ENCODE measurements around the gene MDM2.

DNA sequence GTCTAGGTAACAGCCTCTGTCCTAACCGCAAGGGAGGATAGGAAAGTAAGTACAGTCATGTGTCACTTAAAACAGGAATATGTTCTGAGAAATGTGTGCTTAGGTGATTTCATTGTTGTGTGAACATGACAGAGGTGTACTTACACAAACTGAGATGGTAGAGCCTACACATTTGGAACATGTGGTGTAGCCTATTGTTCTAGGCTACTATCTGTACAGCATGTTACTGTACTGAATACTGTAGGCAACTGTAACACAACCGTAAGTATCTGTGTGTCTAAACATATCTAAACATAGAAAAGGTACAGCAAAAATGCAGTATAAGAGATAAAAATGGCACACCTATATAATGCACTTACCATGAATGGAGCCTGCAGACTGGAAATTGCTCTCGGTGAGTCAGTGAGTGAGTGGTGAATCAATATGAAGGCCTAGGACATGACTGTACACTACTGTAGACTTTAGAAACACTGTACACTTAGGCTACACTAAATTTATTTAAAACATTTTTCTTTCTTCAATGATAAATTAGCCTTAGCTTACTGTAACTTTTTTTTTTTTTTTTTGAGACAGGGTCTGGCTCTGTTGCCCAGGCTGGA is 13.2 kb upstream of the MDM2 start:
- TF ChIP-seq KDM1A (IDR thresholded peaks at IDR 0.05; ENCODE audit: borderline replicate concordance, low read length) (no peak), RAD21 (IDR thresholded peaks at IDR 0.05 in 1 of 2, conservative IDR thresholded peaks at IDR 0.05 in 1 of 2; ENCODE audit: low read depth in 2 of 2, low read length in 2 of 2) (no peak), POLR2A (IDR thresholded peaks at IDR 0.05; ENCODE audit: control extremely low read depth in 1 of 2, low read depth in 2 of 2, low read length in 2 of 2) (no peak), CHD2 (IDR thresholded peaks at IDR 0.05; ENCODE audit: low read length) (no peak), BCL11A (IDR thresholded peaks at IDR 0.05; ENCODE audit: low read depth in 2 of 2, low read length in 2 of 2) (no peak), TAF1 (IDR thresholded peaks at IDR 0.05; ENCODE audit: low read depth, low read length) (no peak), NRF1 (IDR thresholded peaks at IDR 0.05; ENCODE audit: low read depth, low read length) (no peak), GABPA (IDR thresholded peaks at IDR 0.05; ENCODE audit: borderline replicate concordance, insufficient read depth, low read length) (no peak)
- TF ChIP-seq, protein P1, sequence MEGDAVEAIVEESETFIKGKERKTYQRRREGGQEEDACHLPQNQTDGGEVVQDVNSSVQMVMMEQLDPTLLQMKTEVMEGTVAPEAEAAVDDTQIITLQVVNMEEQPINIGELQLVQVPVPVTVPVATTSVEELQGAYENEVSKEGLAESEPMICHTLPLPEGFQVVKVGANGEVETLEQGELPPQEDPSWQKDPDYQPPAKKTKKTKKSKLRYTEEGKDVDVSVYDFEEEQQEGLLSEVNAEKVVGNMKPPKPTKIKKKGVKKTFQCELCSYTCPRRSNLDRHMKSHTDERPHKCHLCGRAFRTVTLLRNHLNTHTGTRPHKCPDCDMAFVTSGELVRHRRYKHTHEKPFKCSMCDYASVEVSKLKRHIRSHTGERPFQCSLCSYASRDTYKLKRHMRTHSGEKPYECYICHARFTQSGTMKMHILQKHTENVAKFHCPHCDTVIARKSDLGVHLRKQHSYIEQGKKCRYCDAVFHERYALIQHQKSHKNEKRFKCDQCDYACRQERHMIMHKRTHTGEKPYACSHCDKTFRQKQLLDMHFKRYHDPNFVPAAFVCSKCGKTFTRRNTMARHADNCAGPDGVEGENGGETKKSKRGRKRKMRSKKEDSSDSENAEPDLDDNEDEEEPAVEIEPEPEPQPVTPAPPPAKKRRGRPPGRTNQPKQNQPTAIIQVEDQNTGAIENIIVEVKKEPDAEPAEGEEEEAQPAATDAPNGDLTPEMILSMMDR (IDR thresholded peaks at IDR 0.05; ENCODE audit: control extremely low read depth in 1 of 3, insufficient read depth in 1 of 3, low read depth in 1 of 3, low read length in 3 of 3) = no peak

Measured in H1 (cell line).